GM19372 (cell line): ENCODE results near the gene GLIPR1L1.

Experiments used
- ATAC-seq: cut with Tn5 transposase; IDR thresholded peaks from one replicate; pipeline ENCODE4 v1.9.1; 2021; ENCODE audit warnings: mild to moderate bottlenecking, low read depth, moderate library complexity; ENCODE audit not compliant: unreplicated experiment

The GLIPR1L1 gene

DNA sequence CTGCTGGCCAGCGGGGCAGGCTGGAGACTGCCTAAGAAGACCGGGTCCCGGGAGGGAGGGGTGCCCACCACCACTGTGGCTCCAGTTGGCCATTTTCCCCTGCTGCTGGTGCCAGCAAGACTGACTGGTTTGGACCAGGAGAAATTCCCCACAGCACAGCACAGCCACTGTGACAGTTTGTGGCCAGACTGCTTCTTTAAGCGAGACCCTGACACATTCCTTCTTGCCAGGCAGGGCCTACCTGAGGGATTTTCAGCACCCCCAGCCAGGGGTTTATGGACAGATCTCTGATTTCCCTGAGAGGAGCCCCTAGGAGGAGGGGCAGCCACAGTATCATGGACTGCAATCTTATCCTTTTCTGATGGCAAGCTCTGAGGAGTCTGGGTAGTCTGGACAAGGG, 15.5 kb downstream of the GLIPR1L1 start:
- no peak for ATAC-seq

DNA sequence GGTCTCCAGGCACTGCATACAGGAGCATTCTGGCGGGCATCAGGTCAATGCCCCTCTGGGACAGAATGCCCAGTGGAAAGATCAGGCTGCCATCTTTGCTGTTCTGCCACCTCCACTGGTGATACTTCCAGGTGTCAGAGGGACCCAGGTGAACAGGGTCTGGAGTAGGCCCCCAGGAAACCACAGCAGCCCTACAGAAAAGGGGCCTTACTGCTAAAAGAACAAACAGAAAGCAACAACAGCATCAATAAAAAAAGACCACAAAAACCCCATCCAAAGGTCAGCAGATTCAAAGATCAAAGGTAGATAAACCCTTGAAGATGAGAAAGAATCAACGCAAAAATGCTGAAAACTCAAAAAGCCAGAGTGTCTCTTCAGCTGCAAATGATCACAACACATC, 15.9 kb downstream of the GLIPR1L1 start:
- ATAC-seq: no peak

DNA sequence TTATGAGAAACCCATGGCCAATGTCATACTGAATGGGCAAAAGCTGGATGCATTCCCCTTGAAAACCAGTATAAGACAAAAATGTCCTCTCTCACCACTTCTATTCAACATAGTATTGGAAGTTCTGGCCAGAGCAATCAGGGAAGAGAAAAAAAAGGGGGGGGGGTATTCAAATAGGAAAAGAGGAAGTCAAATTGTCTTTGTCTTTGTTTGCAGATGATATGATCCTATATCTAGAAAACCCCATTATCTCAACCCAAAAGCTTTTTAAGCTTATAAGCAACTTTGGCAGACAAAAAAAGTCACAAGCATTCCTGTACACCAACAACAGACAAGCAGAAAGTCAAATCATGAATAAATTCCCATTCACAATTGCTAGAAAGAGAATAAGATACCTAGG, 19.5 kb downstream of the GLIPR1L1 start:
- ATAC-seq: no peak

DNA sequence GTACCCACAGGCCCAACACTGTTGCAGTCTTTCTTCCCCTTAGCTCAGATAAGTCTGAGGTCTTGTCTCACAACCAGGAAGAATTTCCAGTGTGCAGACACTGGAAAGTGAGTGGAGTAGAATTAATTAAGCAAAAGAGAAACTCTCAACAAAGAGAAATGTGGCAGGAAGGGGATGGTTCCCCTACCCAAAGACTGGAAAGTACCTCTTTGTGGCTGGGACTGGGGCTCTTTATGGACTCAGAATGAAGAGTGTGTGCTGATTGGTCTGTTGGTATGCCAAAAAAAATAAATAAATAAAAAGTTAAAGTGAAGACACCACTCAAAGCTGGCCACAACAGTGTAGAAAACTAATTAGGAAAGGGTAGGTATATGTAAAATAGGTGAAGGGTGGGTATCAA, 26.4 kb downstream of the GLIPR1L1 start:
- no peak for ATAC-seq

DNA sequence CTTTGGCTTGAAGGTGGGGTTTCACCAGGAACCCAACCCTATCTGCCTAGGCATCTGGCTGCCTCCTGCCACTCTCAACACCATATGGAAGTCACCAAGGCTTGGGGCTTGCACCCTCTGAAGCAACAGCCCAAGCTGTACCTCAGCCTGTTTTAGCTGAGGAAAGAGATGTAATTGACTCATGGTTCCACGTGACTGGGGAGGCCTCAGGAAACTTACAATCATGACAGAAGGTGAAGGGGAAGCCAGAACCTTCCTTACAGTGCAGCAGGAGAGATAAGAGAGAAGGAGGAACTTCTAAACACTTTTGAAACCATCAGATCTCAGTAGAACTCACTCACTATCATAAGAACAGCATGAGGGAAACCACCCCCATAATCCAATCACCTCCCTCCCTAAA, 26.9 kb downstream of the GLIPR1L1 start:
- ATAC-seq: no peak

DNA sequence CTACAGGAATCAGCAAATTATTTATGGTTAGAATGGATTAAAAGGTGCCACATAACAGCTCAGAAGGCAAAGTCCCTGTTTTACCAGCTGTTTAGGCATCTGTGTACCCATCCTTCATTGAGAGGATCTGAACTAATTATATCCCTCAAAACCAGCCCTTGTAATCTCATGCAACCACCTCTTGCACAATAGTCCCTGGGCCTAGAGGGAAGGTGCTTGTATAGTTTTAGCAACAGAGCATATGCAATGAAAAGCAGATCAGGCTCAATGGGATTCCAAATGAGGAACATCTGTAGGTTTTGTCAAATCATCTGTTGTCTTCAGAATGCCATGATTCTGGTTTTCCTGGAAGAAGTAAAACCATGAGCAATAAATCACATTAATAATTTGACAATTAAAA, 30.4 kb downstream of the GLIPR1L1 start:
- ATAC-seq: no peak

DNA sequence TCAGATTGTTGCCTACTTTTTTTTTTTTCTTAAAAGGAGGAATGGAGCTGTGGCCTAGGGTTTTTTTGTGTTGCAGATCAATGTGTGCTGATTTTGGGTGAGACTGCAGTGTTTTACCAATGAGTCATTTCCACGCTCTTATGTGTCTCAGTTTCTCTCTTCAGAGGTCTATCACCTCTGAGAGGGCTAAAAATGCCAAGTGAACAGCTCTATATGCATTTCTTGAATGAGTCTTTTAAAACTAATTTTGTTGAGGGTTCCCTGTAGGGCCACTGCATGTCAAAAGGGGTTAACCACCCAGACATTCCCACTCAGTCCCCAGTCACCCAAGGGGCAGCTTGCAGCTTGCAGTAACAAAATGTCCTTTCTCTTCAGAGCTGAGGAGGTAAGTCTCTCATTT, 32.2 kb downstream of the GLIPR1L1 start:
- peak; percentile 60 for ATAC-seq

DNA sequence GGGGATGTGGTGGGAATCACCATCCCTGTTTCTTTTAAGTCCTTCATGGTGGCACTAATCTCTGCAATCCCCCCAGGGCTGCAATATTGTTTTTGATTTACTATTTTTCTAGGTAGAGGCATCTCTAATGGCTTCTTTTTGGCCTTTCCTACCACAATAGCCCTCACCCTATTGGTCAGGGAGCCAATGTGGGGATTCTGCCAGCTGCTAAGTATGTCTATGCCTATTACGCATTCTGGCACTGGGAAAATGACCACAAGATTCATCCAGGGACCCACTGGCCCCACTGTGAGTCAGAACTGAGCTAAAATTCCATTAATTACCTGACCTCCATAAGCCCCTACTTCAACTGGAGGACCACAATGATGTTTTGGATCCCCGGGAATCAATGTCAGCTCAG, 40.5 kb downstream of the GLIPR1L1 start:
- no peak for ATAC-seq

DNA sequence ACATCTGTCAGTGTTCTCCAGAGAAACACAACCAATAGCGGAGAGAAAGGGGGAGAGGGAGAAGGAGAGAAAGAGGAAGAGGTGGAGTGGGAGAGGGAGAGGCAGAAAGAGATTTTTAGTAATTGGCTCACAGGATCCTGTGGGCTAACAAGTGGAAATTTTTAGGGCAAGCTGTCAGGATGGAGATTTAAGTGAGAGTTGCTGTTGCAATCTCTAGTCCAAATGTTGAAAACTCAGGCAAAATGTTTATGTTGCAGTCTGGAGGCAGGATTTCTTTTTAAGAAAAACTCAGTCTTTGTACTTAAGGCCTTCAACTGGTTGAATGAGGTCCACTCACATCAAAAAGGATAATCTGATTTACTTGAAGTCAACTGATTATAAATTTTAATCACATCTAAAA, 43.9 kb downstream of the GLIPR1L1 start:
- ATAC-seq: no peak

DNA sequence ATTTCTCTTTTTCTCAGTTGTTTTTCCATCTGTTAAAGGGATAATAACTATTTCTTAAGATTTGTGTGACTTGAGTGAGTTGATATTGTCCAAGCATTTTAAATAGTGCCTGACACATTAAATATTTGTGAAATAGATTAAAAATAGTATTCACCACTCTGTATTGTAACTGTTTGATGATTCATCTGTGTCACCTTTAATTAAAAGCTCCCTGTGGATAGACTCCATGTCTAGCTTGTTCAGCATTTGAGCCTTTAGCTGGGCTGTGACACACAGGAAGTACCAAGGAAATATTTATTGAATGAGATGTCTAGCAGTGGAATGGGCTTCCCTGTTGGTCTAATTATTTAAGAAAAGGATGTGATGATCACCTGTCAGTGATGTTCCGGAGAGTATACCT, 54.6 kb downstream of the GLIPR1L1 start:
- ATAC-seq: no peak

DNA sequence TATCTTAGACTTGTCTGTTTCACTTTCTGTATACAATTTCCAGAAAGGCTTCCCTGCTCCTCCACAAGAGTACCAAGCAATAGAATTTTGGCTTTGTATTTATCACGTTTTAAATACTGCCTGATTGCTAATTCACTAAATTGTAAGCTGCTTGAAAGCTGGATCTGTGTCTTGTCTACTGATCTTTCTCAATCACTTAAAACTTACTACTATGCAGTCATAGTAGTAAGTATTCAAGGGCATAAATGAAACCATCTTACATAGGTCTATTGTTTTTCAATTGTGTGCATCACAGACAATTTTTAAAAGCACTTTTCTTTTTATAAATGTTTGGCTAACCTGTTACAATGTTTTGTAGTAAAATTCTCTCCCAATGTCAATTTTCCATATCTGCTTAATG, 55.2 kb downstream of the GLIPR1L1 start:
- ATAC-seq: no peak

DNA sequence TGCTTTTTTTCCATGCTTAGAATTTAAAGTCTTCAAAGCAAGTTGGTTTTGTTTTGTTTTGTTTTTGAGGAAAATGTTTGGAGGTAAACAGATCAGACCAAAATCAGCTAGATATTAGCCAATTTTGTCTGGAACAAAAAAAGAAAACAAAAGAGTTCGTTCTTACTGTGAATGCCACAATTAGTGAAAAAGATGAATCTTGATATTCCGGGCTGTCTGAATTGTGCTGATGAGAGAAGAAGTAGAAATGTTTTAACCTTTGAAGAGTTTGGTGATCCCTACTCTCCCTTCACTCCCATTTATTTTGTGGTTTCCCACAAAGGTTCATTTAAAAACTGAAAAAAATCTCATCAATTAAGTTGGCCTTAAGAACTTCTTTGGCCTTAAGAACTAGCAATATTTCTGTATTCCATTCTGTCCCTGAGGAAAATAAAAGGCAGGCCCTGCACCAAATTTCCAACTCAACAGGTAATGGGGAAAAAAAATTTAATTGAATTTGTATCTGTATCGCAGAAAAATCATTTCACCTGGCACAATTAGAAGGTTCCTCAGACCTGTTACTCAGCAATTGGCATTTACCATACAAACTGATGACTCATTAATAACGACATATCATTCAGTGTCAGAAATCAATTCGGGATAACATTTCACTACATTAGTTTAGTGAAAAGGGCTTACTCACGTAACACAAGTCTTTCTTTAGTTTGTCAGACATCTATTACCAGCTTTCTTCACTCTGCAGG, 55.9 kb downstream of the GLIPR1L1 start:
- ATAC-seq: no peak

DNA sequence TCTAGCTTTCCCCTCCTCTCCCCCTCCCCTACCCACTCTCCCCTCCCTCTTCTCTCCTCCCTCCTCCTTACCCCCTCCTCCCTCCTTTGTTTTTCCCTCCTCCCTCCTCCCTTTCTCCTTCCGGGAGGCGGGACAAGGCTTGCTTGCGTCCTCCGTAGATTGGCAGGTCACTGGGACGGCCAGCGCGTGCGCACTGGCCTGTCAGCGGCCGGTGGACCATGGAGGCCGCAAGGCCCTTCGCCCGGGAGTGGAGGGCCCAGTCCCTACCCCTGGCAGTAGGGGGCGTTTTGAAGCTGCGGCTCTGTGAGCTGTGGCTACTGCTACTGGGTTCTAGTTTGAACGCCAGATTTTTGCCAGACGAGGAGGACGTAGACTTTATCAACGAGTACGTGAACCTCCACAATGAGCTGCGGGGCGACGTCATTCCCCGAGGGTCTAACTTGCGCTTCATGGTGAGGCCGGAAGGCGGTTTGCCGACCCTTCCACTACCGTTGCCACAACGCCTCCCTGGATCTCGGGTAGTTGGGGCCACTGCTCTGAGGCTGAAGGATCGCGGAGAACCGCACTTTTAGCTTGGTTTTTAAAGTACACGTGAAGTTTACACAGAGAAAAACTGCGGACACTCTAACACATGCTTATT, 56.5 kb downstream of the GLIPR1L1 start, which contains the start of gene GLIPR1L2:
GLIPR1L2 (plus strand) TSS at position 191 of the 640 bp plus-strand sequence; CDS start at position 219, 28 bp downstream.
- peak; percentile 96 for ATAC-seq

DNA sequence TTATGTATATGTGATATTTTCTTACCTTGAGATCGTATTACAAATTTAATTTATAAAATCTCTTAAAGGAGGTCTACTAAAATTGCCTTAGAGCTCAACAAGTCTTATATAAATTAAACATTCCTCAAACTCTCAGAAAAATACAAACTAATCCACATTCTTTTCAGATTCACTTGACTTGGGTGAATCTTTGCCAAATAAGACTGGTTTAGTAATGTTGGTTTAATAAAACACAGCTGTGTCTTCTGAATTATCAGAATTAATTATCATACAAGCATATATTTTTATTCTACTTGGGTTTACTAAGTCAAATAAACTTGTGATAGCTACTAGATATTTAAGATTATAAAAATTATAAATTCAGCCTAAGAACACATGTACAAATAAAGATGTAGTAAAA, 69.8 kb downstream of the GLIPR1L1 start:
- ATAC-seq: no peak

DNA sequence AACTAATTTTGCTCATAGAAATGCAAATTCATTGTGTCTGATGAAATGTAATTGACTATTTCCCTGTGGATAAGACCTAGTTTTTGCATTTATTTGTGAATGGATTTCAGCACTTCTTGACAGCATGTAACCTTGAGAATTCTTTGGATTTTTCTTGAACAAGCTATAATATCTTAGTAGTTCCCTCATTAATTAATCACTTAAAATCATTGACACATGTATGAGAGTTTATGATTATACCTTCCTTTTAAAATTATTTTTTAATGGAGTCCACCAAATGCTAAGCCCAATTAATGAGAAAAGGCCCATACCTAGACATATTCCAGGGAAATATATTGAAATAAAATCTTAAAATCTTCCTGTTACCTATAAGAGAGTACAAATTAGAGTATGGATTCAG, 73.2 kb downstream of the GLIPR1L1 start:
- ATAC-seq: no peak

DNA sequence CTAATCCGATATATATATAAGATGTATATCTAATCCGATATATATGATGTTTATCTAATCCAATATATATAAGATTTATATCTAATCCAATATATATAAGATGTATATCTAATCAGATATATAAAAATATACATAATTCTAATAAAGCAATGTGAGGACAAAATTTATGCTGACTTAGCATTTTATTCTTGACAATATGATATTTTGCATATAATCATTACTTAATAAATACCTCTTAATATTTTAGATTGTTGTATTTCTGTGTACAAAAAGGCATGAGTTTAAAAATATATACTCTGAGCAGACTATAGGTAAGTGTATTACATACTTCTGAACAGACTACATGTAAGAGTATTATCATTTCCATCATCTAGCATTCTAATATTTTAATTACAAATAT, 75.4 kb downstream of the GLIPR1L1 start:
- ATAC-seq: no peak

DNA sequence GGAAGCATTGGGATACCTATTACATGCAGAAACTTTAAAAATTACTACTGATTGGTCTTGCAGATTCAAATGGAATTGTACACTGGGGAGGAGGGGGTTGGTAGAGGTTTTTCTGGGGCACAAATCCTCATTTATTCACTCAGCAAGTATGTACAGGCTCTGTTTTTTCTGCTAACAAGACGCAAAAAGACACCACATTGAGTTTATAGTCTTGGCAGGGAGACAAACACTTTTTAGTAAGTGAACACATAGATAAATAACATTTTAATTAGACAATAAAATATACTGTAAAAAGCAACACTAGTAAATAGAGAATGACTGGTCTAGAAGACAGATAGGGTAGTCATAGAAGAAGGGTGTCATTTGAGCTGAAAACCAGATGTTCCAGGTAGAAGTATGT, 80.2 kb downstream of the GLIPR1L1 start:
- ATAC-seq: no peak

DNA sequence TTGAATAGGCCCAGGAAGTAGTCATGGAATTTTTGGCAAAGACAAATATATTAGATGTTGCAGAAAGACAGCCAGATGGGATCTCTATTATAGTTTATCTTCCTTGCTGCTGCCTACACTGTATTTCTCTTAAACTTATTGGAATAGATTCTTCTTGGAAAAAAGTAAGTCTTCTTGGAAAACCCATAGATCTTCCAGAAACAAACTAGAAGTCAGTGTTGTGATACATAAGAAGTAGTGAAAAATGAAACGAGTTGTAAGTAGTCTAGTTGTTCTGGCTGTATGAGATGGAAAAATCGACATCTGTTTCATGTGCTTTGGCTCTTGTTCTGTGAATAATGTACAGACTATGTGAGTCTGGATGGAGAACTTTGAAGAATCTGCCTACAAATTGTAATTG, 85.4 kb downstream of the GLIPR1L1 start:
- no peak for ATAC-seq
